HEK293T (cell line): ENCODE results near the gene PDE6C.

ENCODE experiments used
- CTCF ChIA-PET: fragments of 350-600 bp; formaldehyde crosslinking; extraction: SDS; loops from one replicate; lab custom pipeline; 2021; ENCODE audit warnings: antibody characterized with exemption, inconsistent platforms; lab: Yijun Ruan, JAX
- POLR2A ChIA-PET: fragments of 350-600 bp; formaldehyde crosslinking; extraction: SDS; loops from one replicate; lab custom pipeline; 2020; ENCODE audit warnings: antibody characterized with exemption, inconsistent platforms; lab: Yijun Ruan, JAX
- DNase-seq: peaks from one replicate; pipeline ENCODE4 v3.0.0; 2012; ENCODE audit warnings: mixed read lengths; ENCODE audit errors: extremely low spot score
- ARNT ChIP-seq: fragments of 450-650 bp; IDR thresholded peaks from 2 replicates; pipeline ENCODE4 v1.6.1; 2017; ENCODE audit warnings: mild to moderate bottlenecking
- BHLHE40 ChIP-seq: fragments of 450-650 bp; IDR thresholded peaks from 2 replicates; pipeline ENCODE4 v1.6.1; 2016; ENCODE audit warnings: mild to moderate bottlenecking, moderate library complexity, borderline replicate concordance
- CTBP1 ChIP-seq: fragments of 450-650 bp; IDR thresholded peaks from 2 replicates; pipeline ENCODE4 v1.6.1; 2016; ENCODE audit warnings: borderline replicate concordance
- ELF4 ChIP-seq: fragments of 450-650 bp; IDR thresholded peaks from 2 replicates; pipeline ENCODE4 v1.6.1; 2017; ENCODE audit warnings: antibody characterized with exemption
- FOXA1 ChIP-seq: fragments of 450-650 bp; IDR thresholded peaks from 2 replicates; pipeline ENCODE4 v1.6.1; 2016; ENCODE audit warnings: mild to moderate bottlenecking
- FOXK2 ChIP-seq: fragments of 450-650 bp; IDR thresholded peaks from 2 replicates; pipeline ENCODE4 v1.6.1; 2016; ENCODE audit warnings: mild to moderate bottlenecking
- FOXM1 ChIP-seq: fragments of 450-650 bp; IDR thresholded peaks from 2 replicates; pipeline ENCODE4 v1.6.1; 2017; ENCODE audit warnings: mild to moderate bottlenecking, borderline replicate concordance
- HDGF ChIP-seq: fragments of 450-650 bp; IDR thresholded peaks from 2 replicates; pipeline ENCODE4 v1.6.1; 2017; ENCODE audit warnings: antibody characterized with exemption, borderline replicate concordance
- L3MBTL2 ChIP-seq: fragments of 450-650 bp; conservative IDR thresholded peaks from 2 replicates; pipeline ENCODE4 v1.6.1; 2016; ENCODE audit warnings: mild to moderate bottlenecking
- LEF1 ChIP-seq: fragments of 450-650 bp; IDR thresholded peaks from 2 replicates; pipeline ENCODE4 v1.6.1; 2017; ENCODE audit warnings: mild to moderate bottlenecking, borderline replicate concordance
- NFRKB ChIP-seq: fragments of 450-650 bp; IDR thresholded peaks from 2 replicates; pipeline ENCODE4 v1.6.1; 2016; ENCODE audit warnings: mild to moderate bottlenecking, moderate library complexity
- PKNOX1 ChIP-seq: fragments of 450-650 bp; IDR thresholded peaks from 2 replicates; pipeline ENCODE4 v1.6.1; 2016
- SP1 ChIP-seq: fragments of 450-650 bp; IDR thresholded peaks from 2 replicates; pipeline ENCODE4 v1.6.1; 2017
- SUZ12 ChIP-seq: fragments of 450-650 bp; IDR thresholded peaks from 2 replicates; pipeline ENCODE4 v1.6.1; 2016; ENCODE audit warnings: mild to moderate bottlenecking
- TARDBP ChIP-seq: fragments of 450-650 bp; IDR thresholded peaks from 2 replicates; pipeline ENCODE4 v1.6.1; 2016
- ZNF384 ChIP-seq: fragments of 450-650 bp; IDR thresholded peaks from 2 replicates; pipeline ENCODE4 v1.6.1; 2016

The PDE6C gene

GRCh38 chr10:93702210-93703001 is 90.1 kb downstream of the PDE6C start, which contains the start of gene FRA10AC1:
Gene FRA10AC1, minus strand, starts transcription at chr10:93702592. Its CDS starts 2,486 bp downstream, at chr10:93700106.
- TF ChIP-seq FOXK2 (no peak), PKNOX1 (peak; percentile 21; the same call in 1 of the 2 replicates), TARDBP (peak; percentile 8; the same call in 1 of the 2 replicates), NFRKB (no peak), FOXA1 (no peak), ELF4 (peak; percentile 35; the same call in 1 of the 2 replicates), L3MBTL2 (peak; percentile 44), ARNT (peak; percentile 56; the same call in 1 of the 2 replicates), CTBP1 (peak; percentile 94), SP1 (no peak)
- DNase-seq, result peak; percentile 90
- CTCF ChIA-PET, result interaction anchor here (0.6 to 1.5 kb wide), 6 partner anchors 9 to 148 kb away, joined by 3 to 10 read pairs (median 4); no protein-coding TSS in a partner anchor
- POLR2A ChIA-PET, result interaction anchor here (0.6 to 2.1 kb wide), 28 partner anchors 10 to 218 kb away, joined by 3 to 16 read pairs (median 4); partner anchors contain the start of gene LGI1

- no peak for DNase-seq
- POLR2A ChIA-PET, result interaction anchor here (0.7 to 2.1 kb wide), 21 partner anchors 9 to 218 kb away, joined by 3 to 16 read pairs (median 4); partner anchors contain the start of gene LGI1
Observed at GRCh38 chr10:93703066-93703465, 90.7 kb downstream of the PDE6C start.

GRCh38 chr10:93703841-93704240 is 91.5 kb downstream of the PDE6C start:
- ChIA-PET POLR2A (interaction anchor here (1.4 to 1.6 kb wide), 2 partner anchors 22 to 149 kb away, joined by 3 to 5 read pairs; no protein-coding TSS in a partner anchor), CTCF (interaction anchor here (0.7 kb wide), 1 partner anchor 109 kb away, joined by 3 read pairs; no protein-coding TSS in a partner anchor)
- no peak for TF ChIP-seq CTBP1
- no peak for TF ChIP-seq NFRKB
- TF ChIP-seq PKNOX1, result no peak
- no peak for TF ChIP-seq FOXM1
- no peak for TF ChIP-seq SUZ12
- TF ChIP-seq BHLHE40, result no peak
- TF ChIP-seq L3MBTL2, result no peak
- TF ChIP-seq ARNT, result no peak
- TF ChIP-seq ELF4, result no peak
- no peak for TF ChIP-seq FOXA1
- no peak for TF ChIP-seq FOXK2
- no peak for TF ChIP-seq SP1
- no peak for TF ChIP-seq TARDBP
- no peak for TF ChIP-seq ZNF384
- TF ChIP-seq HDGF, result no peak
- TF ChIP-seq LEF1, result no peak
- no peak for DNase-seq

More at GRCh38 chr10:93703066-93703465, 90.7 kb downstream of the PDE6C start:
- CTCF ChIA-PET, result interaction anchor here (0.6 to 1.5 kb wide), 5 partner anchors 23 to 148 kb away, joined by 3 to 10 read pairs (median 4); no protein-coding TSS in a partner anchor
- TF ChIP-seq SP1, result no peak
- peak; percentile 26; the same call in 1 of the 2 replicates for TF ChIP-seq L3MBTL2

GRCh38 chr10:93704451-93704850 is 92.1 kb downstream of the PDE6C start:
- ChIA-PET CTCF (interaction anchor here (0.7 kb wide), 1 partner anchor 109 kb away, joined by 3 read pairs; no protein-coding TSS in a partner anchor), POLR2A (no interaction called here)
- TF ChIP-seq SP1, result no peak
- no peak for TF ChIP-seq CTBP1
- no peak for TF ChIP-seq FOXA1
- no peak for TF ChIP-seq TARDBP
- TF ChIP-seq FOXM1, result no peak
- DNase-seq, result no peak

GRCh38 chr10:93707623-93708022 is 95.3 kb downstream of the PDE6C start:
- CTCF ChIA-PET, result interaction anchor here (0.6 kb wide), 1 partner anchor 25 kb away, joined by 5 read pairs; no protein-coding TSS in a partner anchor
- DNase-seq, result no peak
- POLR2A ChIA-PET, result no interaction called here
- TF ChIP-seq CTBP1, result no peak
- no peak for TF ChIP-seq LEF1
- TF ChIP-seq ZNF384, result no peak
- TF ChIP-seq BHLHE40, result no peak
- TF ChIP-seq L3MBTL2, result no peak
- no peak for TF ChIP-seq ELF4
- TF ChIP-seq NFRKB, result no peak
- TF ChIP-seq FOXA1, result no peak
- TF ChIP-seq HDGF, result no peak
- no peak for TF ChIP-seq SUZ12

- POLR2A ChIA-PET, result no interaction called here
- CTCF ChIA-PET, result no interaction called here
Observed at GRCh38 chr10:93710333-93710909, 98.1 kb downstream of the PDE6C start.

More at GRCh38 chr10:93710333-93710909, 98.1 kb downstream of the PDE6C start:
- TF ChIP-seq LEF1 (no peak), FOXA1 (no peak), BHLHE40 (no peak), FOXK2 (no peak), SP1 (no peak), ARNT (no peak), ELF4 (no peak)
- no peak for DNase-seq
